ENCODE measurements around the gene ZMYND19.

The ZMYND19 gene

GRCh38 chr9:137590469-137591383, at the start of gene ZMYND19:
Gene ZMYND19, minus strand, starts transcription at chr9:137590512. Its CDS starts 249 bp downstream, at chr9:137590263.
- H3K4me3 ChIP-seq (ENCODE audit: low read length): peak within 1 kb of the TSS; percentile 71
- peak; percentile 31 for DNase-seq (ENCODE audit: low read depth)
- peak; percentile 16 for TF ChIP-seq CTCF (conservative IDR thresholded peaks at IDR 0.05; ENCODE audit: low read depth, low read length)

- no peak for TF ChIP-seq CTCF (conservative IDR thresholded peaks at IDR 0.05; ENCODE audit: low read depth, low read length)
- no peak overlapping the region for H3K4me3 ChIP-seq (ENCODE audit: low read length)
- no peak for DNase-seq (ENCODE audit: low read depth)
Measured at GRCh38 chr9:137639303-137640051, 49.2 kb upstream of the ZMYND19 start.

- no peak overlapping the region for H3K4me3 ChIP-seq (ENCODE audit: low read length)
- DNase-seq (ENCODE audit: low read depth): no peak
- no peak for TF ChIP-seq CTCF (conservative IDR thresholded peaks at IDR 0.05; ENCODE audit: low read depth, low read length)
Measured at GRCh38 chr9:137638680-137639079, 48.4 kb upstream of the ZMYND19 start.

- no peak overlapping the region for H3K4me3 ChIP-seq (ENCODE audit: low read length)
- TF ChIP-seq CTCF (conservative IDR thresholded peaks at IDR 0.05; ENCODE audit: low read depth, low read length): no peak
- no peak for DNase-seq (ENCODE audit: low read depth)
Measured at GRCh38 chr9:137634016-137634415, 43.7 kb upstream of the ZMYND19 start.

- no peak for TF ChIP-seq CTCF (conservative IDR thresholded peaks at IDR 0.05; ENCODE audit: low read depth, low read length)
- H3K4me3 ChIP-seq (ENCODE audit: low read length): no peak overlapping the region
- DNase-seq (ENCODE audit: low read depth): no peak
Measured at GRCh38 chr9:137632230-137633161, 42.2 kb upstream of the ZMYND19 start.

GRCh38 chr9:137631345-137632229, 41.3 kb upstream of the ZMYND19 start:
- H3K4me3 ChIP-seq (ENCODE audit: low read length): no peak overlapping the region
- no peak for DNase-seq (ENCODE audit: low read depth)
- no peak for TF ChIP-seq CTCF (conservative IDR thresholded peaks at IDR 0.05; ENCODE audit: low read depth, low read length)
